Esophagus squamous epithelium (tissue), 5 donors: ENCODE data around the gene MBP. TPM values are rescaled to one million over a fixed set of nuclear protein-coding genes. Genes with fewer than 3 reads are reported as not detected.

Experiments
- DNase-seq: peaks from one replicate; lab custom pipeline; 2025; lab: John Stamatoyannopoulos, UW
- H3K27ac ChIP-seq, 4 donors: fragments of 200-600 bp; sonication (generic); one replicate each; pipeline ENCODE4 v1.5.1; 2016 to 2019; ENCODE audit warnings: mild to moderate bottlenecking in 1 of 4
- H3K27me3 ChIP-seq, 4 donors: fragments of 200-600 bp; sonication (generic); 1 replicate in 3 of 4; 2 replicates in 1 of 4; pipeline versions ENCODE4 v1.5.1 to v1.6.0; 2017 to 2021; ENCODE audit warnings: antibody characterized with exemption in 1 of 4
- H3K36me3 ChIP-seq, 3 donors: fragments of 200-600 bp; sonication (generic); one replicate each; pipeline ENCODE4 v1.5.1; 2016 to 2019
- H3K4me1 ChIP-seq, 3 donors: fragments of 200-600 bp; sonication (generic); one replicate each; pipeline ENCODE4 v1.5.1; 2017 to 2019
- H3K4me3 ChIP-seq, 4 donors: fragments of 200-600 bp; sonication (generic); 1 replicate in 3 of 4; 2 replicates in 1 of 4; pipeline ENCODE4 v1.5.1; 2016 to 2019; ENCODE audit warnings: mild to moderate bottlenecking in 2 of 4, moderate library complexity in 1 of 4
- H3K9me3 ChIP-seq, 3 donors: fragments of 200-600 bp; sonication (generic); one replicate each; pipeline ENCODE4 v1.5.1; 2016 to 2019
- CTCF ChIP-seq, 6 experiments: fragments of 450-650 bp in 4 of 6; fragments of 200-600 bp in 2 of 6; sonication (generic) in 2 of 6; IDR thresholded peaks; one replicate each; pipeline ENCODE4 v1.5.1; 2016 to 2019; ENCODE audit warnings: antibody characterized with exemption in 6 of 6, mild to moderate bottlenecking in 4 of 6, moderate library complexity in 4 of 6
- POLR2A ChIP-seq, 4 donors: fragments of 450-650 bp; IDR thresholded peaks; one replicate each; pipeline ENCODE4 v1.6.1; 2017; ENCODE audit warnings: antibody characterized with exemption in 4 of 4, mild to moderate bottlenecking in 4 of 4, moderate library complexity in 3 of 4
- WGBS, 2 donors: methylation state at CpG; one replicate each; pipeline ENCODE4 v1.1.5; 2018; 5-methylcytosine and 5-hydroxymethylcytosine counted together
- intact Hi-C: fragments of 100-400 bp; cut with DNase I; formaldehyde crosslinking; loops from one replicate; pipeline ENCODE4 v1.15.0; 2022
- total RNA-seq, 4 donors: library from RNA; depleted of rRNA; stranded (reverse); fragments of >200 nt; gene quantifications; one replicate each; pipeline ENCODE4 v1.1.0, GENCODE V29; 2016
- donor health status: DM: yes; HTN: yes; CAD: no.

Gene MBP
- total RNA-seq, 4 donors from 2014 or later = 21.9 to 38.9 (median 25.2) TPM

DNA sequence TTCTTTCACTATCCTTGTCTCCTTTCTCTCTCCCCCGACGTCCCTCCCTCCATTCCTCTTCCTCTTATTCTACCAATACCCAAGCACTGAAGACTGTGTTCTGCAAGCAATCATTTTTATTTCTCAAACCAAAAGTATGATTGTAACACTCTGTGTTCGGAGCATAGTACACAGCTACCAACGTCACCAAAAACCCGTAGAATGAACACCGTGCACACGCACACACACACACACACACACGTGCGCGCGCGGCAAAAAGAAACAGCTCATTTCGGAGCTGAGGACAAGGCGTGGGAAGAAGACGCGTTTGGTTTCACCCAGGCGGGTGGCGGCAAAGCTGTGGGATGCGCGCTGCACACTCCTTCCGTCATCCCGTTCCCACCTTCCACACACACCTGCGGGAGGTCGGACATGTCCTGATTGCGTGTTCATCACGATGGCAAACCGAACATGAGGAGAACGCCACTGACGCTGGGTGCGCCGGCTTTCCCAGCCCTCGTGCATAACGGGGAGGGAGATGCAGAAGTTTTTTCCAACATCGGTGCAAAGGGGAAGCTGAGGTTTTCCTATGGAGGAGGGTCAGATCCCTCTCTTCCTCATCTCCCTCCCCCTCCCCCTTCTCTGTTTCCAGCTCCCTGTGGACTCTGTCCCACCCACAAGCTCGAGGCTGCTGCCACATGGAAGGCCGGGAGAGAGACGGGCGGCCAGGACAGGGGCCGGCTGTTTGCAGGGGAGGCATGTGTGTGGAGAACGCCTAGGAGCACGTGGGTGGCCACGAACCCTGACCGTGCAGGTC, 20.4 kb downstream of the MBP start:
- H3K27me3 ChIP-seq = no peaks in the 10 kb centered on the region
- H3K9me3 ChIP-seq = no peaks in the 10 kb centered on the region
- TF ChIP-seq POLR2A (IDR thresholded peaks at IDR 0.05) = no peak
- no peak for TF ChIP-seq CTCF (IDR thresholded peaks at IDR 0.05)
- intact Hi-C loops = no loop called here
- DNase-seq = no peak
- peaks cover 31 to 94% (median 53%) of the 10 kb centered on the region in 3 donors for H3K4me1 ChIP-seq
- H3K36me3 ChIP-seq = peaks cover 0 to 9% (median 0%) of the 10 kb centered on the region in 3 donors
- H3K4me3 ChIP-seq = no peak overlapping the region
- WGBS, 2 donors = 77 to 83% methylated on average over 32 to 36 of the region's 43 CpGs
- peak overlapping the region in 3 of 4 donors; percentile 84 to 93 (median 91) for H3K27ac ChIP-seq

DNA sequence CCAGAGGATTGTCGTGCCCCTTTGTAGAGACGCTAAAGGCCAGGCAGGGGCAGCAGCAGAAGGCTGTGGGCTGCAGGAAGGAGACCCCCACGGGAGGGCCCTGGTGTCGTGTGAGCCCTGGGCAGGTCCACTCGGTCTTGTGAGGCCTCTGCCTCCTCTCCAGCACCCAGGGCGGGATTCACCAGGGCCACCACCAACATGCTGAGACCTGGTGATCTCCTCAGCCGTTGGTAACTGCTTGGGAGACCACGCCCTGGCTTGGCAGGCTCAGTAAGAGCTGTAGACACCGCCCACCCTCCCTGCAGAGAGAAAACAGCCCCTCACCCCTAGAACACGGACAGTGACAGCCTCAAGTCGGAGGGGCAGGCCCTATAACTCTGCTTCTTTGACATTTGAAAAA, 21.1 kb downstream of the MBP start:
- Histone ChIP-seq H3K9me3 (no peaks in the 10 kb centered on the region), H3K4me3 (peak overlapping the region in 1 of 4 donors; percentile 10), H3K36me3 (peaks cover 0 to 5% (median 0%) of the 10 kb centered on the region in 3 donors), H3K4me1 (peaks cover 31 to 99% (median 59%) of the 10 kb centered on the region in 3 donors), H3K27ac (peak overlapping the region; percentile 43 to 91 (median 74)), H3K27me3 (no peaks in the 10 kb centered on the region)
- TF ChIP-seq POLR2A (IDR thresholded peaks at IDR 0.05) = no peak
- no peak for TF ChIP-seq CTCF (IDR thresholded peaks at IDR 0.05)
- intact Hi-C loops = no loop called here
- WGBS, 2 donors = 38 to 57% methylated on average over 4 to 7 of the region's 11 CpGs
- DNase-seq = no peak

DNA sequence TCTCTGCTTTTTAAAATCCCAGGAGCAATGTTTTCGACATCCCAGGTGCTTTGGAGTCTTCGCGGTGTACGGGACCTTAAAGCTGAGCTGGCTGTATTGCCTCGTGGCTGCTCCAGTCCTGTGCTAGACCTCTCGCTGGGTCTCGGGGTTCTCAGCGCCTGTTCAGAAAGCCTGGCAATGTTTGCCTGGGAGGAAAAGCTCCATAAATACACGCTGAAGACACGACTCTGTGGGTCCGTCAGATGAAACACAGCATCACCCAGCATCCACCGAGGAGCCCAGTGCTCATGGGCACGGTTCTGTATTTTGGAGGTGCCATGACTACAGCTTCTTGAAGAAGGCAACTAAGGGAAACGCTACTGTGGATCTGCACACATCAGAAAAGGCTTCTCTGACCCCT, 21.6 kb downstream of the MBP start:
- no peak for DNase-seq
- 85 to 88% methylated on average over 7 to 11 of the region's 14 CpGs for WGBS, 2 donors
- intact Hi-C loops = no loop called here
- no peaks in the 10 kb centered on the region for H3K36me3 ChIP-seq
- no peaks in the 10 kb centered on the region for H3K9me3 ChIP-seq
- H3K27ac ChIP-seq = peak overlapping the region in 3 of 4 donors; percentile 43 to 91 (median 84)
- TF ChIP-seq CTCF (IDR thresholded peaks at IDR 0.05) = no peak
- TF ChIP-seq POLR2A (IDR thresholded peaks at IDR 0.05) = no peak
- peaks cover 32 to 100% (median 62%) of the 10 kb centered on the region in 3 donors for H3K4me1 ChIP-seq
- H3K27me3 ChIP-seq = no peaks in the 10 kb centered on the region
- H3K4me3 ChIP-seq = no peak overlapping the region

- Histone ChIP-seq H3K4me1 (peaks cover 35 to 100% (median 57%) of the 10 kb centered on the region in 3 donors), H3K4me3 (no peak overlapping the region), H3K9me3 (no peaks in the 10 kb centered on the region), H3K27me3 (no peaks in the 10 kb centered on the region), H3K27ac (peak overlapping the region in 1 of 4 donors; percentile 91), H3K36me3 (no peaks in the 10 kb centered on the region)
- WGBS, 2 donors = 93 to 98% methylated on average over 3 of the region's 3 CpGs
- intact Hi-C loops = no loop called here
- DNase-seq = no peak
- no peak for TF ChIP-seq CTCF (IDR thresholded peaks at IDR 0.05)
- TF ChIP-seq POLR2A (IDR thresholded peaks at IDR 0.05) = no peak
These were observed 22.2 kb downstream of the MBP start for GRCh38 chr18:77110400-77110799.

GRCh38 chr18:77109648-77110019, 22.9 kb downstream of the MBP start:
- TF ChIP-seq POLR2A (IDR thresholded peaks at IDR 0.05) (no peak), CTCF (IDR thresholded peaks at IDR 0.05) (no peak)
- no peak for DNase-seq
- H3K4me1 ChIP-seq = peaks cover 30 to 92% (median 49%) of the 10 kb centered on the region in 3 donors
- no peaks in the 10 kb centered on the region for H3K9me3 ChIP-seq
- intact Hi-C loops = no loop called here
- no peaks in the 10 kb centered on the region for H3K27me3 ChIP-seq
- WGBS, 2 donors = 86 to 87% methylated on average over 5 of the region's 5 CpGs
- H3K4me3 ChIP-seq = no peak overlapping the region
- H3K36me3 ChIP-seq = peaks cover 0 to 7% (median 0%) of the 10 kb centered on the region in 3 donors
- H3K27ac ChIP-seq = peak overlapping the region in 1 of 4 donors; percentile 79
